Fibroblast of the conjunctiva (primary cell): ENCODE data around the gene ENGASE.
A peak's percentile ranks its signal among the peaks of the same experiment; 100 is the strongest.
"Not testable (repeated sequence)": the region's sequence is repeated elsewhere in the genome, so short reads cannot be mapped to it uniquely, and the experiment has no call there.

Experiments
- DNase-seq: peaks from one replicate; pipeline ENCODE4 v3.0.0-alpha.2; 2010; ENCODE audit warnings: low read depth

The ENGASE gene, protein sequence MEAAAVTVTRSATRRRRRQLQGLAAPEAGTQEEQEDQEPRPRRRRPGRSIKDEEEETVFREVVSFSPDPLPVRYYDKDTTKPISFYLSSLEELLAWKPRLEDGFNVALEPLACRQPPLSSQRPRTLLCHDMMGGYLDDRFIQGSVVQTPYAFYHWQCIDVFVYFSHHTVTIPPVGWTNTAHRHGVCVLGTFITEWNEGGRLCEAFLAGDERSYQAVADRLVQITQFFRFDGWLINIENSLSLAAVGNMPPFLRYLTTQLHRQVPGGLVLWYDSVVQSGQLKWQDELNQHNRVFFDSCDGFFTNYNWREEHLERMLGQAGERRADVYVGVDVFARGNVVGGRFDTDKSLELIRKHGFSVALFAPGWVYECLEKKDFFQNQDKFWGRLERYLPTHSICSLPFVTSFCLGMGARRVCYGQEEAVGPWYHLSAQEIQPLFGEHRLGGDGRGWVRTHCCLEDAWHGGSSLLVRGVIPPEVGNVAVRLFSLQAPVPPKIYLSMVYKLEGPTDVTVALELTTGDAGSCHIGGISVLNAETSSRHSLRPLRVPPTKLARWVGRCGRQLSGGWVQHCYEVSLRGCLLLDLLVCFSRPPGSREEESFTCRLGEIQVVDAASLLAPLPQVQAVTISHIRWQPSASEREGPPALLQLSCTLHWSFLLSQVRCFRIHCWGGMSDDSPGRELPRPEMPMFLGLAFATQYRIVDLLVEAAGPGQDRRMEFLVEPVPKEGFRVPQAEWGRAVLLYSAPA

GRCh38 chr17:79074649-79075445, at the start of gene ENGASE:
ENGASE (plus strand) TSS chr17:79074824; CDS start chr17:79074945, 121 bp downstream.
- peak; percentile 72 for DNase-seq

DNA sequence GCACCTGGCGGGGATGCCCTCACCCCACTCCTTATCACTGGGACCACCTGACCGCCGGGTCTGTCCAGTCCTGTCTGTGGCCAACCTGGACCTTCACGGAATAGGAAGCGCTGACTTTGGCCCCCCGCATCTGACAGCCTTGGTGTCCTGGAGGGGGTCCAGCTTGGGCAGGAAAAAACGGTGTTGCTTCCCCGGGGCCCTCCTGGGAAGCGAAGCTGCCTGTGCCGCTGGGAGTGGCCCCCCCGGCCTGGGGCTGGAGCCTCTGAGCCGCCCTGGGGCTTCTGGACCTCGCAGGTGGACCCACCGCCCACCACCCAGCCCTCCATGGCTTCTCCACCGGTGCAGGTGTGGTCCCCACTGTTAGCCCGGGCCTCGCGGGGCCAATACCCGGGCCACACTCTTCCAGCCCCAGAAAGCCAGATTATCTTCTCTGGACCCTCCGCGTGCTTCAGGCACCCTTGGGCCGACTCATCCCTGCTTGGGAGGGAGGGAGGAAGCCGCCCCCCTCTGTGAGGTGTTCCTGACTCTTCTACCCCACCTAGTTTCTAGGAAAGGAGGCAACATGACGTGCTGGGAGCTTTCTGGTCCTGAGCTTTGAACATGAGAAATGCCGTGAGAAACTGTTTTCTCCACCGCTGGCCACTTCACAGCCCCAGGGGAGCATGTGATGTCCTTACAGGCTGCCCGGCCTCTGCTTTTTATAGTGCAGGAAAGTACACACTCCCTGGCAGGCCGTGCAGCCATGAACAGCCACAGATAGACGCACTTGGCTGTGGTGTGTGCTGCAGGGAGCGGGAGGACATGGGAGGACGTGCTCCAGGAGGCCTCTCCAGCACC, 49.5 kb upstream of the ENGASE start:
- DNase-seq: no peak

DNA sequence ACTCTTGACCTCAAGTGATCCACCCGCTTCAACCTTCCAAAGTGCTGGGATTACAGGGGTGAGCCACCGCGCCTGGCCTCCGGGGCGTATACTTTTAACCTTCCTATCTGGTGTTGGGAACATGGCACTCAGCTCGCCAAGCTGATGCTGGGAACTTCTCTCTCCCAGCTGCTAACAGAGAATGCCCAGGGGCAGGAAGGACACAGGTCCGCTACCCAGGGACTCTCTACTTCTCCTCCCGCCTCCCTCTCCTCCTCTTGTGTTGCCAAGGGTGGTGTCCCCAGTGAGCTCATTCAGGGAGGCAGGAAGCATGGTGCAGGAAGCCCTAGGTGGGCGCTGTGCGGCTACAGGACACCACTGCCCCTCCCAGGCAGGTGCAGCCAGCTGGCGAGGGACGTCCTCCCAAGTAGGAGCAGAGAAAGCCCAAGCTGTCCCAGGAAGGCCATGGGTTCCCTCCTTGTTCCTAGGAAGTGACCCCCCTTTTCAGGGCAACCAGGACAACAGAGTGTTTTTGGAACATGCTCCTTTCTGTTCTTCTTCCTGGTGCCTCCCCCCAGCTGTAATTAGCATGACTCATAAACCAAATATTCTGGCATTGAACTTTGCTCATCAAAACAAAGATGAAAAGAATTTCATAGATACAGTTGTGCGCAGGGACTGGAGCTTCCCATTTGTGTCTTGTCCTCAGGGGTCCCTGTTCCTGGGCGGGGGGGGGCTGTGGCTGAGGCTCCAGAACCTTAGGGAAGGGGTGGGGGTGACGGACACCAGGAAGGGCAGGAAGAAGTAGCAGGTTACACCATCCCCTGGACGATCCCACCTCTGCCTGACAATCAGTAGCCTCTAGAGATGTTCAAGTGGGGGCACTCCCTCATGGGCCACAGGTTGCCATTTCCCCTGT, 48.0 kb upstream of the ENGASE start:
- peak; percentile 55 for DNase-seq

GRCh38 chr17:79027274-79027924, 47.2 kb upstream of the ENGASE start:
- no peak for DNase-seq

GRCh38 chr17:79027925-79028491, 46.6 kb upstream of the ENGASE start:
- peak; percentile 61 for DNase-seq

DNA sequence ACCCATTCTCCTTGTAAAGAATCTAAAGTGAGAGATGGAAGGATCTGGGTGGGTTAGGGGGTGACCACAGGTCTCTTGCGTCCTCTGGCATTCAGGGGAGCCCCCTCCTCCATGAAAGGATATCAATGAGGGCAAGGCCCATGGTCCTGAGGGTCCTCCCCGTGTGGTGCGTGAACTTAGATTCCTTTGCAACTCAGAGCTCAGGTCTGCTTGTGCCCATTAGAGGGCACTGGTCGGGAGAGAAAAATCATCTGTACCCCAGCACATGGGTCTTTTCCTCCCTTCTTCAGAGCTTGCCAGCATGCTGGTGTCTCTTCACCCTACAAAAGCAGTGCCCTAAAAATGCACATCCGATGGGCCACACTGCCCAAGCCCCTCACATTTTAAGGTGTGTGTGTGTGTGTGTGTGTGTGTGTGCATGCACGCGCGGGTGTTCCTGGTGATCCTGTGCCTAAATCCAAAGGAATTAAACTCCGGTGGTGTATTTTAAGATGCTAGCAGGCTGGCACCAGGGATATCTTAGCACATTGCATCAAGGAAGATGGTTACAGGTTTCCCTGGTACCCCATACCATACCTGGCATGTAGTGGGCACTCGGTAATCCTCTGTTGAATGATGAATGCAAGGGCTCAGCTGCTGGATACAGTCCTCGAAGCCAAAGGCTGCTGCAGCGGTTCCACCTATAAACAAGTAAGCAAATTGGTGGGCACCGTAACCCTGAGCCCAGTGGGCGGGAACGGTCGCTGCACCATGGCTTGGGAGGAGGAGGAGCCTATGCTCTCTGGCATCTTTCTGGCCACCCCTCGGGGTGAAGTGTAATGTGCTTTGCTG, 45.9 kb upstream of the ENGASE start:
- no peak for DNase-seq

- no peak for DNase-seq
Observed at GRCh38 chr17:79029327-79030009, 45.2 kb upstream of the ENGASE start.

GRCh38 chr17:79030636-79031035, 44.0 kb upstream of the ENGASE start:
- not testable (repeated sequence) for DNase-seq

DNA sequence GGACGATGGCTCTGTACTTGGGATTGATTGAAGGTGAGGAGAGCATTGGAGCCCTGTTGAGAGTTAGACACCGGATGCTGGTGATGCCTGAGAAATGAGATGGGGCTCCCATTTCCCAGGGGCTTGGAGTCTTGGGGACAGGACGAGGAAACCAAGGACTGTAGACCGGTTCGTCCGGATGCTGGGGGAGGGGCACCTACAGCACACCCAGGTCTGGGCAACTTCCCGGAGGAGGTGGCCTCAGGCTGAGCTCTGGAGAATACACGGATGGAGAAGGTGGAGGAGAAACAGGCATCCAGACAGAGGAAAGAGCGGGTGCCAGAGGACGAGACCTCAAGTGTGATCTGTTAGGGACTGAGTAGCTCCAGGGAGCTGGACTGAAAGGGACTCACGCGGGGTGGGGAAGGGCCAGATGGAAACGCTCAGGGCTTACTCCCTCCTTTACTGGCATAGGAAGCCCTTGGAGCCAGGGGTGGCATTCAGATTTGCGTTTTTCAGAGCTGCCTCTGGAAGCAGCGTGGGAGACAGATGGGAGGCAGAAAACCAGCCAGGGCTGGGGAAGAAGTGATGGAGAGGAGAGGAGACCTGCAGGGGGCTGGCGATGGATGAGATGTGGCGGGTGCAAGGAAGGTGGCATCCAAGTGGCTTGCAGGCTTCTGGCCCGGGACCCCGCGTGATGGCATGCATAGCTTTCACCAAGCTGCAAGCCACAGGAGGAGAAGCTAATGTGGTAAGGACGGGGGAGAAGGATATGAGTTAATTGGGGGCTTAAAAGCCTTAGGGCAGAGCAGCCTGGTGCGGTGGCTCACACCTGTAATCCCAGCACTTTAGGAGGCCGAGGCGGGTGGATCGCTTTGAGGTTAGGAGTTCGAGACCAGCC, 42.4 kb upstream of the ENGASE start:
- no peak for DNase-seq

GRCh38 chr17:79033046-79033616, 41.5 kb upstream of the ENGASE start:
- DNase-seq: no peak

DNA sequence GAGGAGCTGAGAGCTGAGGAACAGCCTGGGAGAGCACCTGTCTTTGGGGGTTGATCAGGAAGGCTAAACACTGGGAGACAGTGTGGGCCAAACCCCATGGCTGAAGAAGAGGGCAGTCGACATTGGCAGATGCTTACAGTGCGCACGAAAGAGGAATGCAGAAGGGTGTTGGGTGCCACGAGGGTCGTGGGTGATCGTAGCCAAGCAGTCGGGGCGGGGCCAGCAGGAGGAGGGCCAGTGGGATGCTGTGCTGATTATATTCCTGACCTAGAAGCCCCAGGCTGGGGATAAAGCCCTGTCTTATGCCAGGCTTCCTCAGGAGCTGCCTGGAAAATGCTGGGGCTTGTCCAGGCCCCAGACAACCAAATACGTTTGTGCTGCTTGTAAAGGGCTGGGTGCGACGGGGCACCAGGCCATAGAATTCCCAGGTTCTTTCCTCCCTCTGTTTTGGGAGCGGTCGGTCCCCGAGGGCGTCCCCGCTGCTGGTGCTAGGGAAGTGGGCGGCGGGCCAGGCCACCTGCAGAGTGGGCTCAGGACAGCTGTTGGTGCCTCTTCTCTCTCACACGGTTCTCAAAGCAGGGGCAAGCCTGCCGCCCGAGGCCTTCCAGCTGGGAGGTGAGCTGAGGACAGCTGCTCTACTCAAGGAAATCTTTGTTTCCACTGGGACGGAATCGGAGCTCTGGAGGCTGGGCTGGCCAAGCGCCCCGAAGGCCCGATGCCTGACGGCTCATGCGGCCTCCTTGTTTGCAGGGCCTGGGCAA, 40.7 kb upstream of the ENGASE start:
- no peak for DNase-seq

DNA sequence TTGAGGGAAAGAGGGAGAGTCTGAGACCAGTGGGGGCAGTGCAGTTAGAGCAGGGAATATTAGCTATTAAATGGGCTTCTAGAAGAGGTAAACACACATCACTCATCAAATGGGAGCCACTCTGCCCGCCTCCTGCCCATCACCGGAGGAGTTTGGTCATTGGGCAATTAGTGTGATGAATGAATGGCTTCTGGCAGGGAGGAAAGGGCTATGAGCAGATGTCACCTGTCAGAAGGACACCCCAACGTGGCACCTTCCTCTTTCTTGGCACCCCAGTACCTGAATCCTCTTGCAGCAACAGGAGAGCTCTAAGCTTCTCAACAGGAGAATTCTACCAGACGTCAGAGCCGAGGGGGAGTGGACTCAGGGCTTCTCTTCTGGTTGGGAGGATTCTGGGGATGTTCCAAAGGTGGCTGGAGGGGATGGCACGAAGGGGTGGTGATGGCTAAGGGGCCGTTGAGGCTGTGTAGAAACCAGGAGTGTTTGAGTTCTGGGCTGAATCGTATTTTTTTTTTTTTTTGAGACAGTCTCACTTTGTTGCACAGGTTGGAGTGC, 39.6 kb upstream of the ENGASE start:
- no peak for DNase-seq

DNA sequence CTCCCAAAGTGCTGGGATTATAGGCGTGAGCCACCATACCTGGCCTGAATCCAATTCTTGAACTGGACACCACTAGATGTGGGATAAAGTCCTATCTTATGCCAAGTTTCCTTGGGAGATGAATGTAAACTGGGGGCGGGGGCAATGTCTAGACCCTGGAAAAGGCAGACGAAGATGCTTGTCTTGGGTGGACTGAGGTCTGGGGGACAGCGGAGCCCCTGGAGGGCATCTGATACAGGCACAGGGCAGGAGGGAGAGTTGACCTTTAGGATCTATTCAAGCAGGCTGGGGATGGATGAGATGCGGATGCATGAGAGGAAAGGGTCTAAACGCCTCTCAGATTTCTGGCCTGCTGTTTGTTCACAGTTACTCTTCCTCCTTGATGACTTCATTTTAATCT, 38.9 kb upstream of the ENGASE start:
- DNase-seq: no peak

GRCh38 chr17:79036181-79036580, 38.4 kb upstream of the ENGASE start:
- DNase-seq: no peak

DNA sequence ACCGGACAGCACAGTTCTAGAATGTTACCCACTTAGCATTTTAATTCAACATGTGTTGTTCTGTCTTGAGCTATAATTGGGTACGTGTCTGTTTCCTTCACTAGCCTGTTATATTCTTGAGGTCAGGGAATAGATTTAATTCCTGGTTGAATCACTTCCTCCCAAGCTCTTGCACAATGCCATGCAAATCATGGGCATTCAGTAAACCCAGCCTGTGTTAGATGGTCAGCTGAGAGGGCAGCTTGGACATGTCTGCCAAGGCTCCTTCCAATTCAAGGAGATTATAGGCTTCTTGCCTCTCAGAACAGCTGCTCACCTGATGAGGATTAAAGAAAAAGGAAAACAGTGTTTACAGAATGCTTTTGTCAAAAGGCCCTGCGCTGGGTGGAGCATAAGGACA, 38.0 kb upstream of the ENGASE start:
- peak; percentile 72 for DNase-seq
